MV-4-11 (cell line): ENCODE results near the gene TRIM46.
"Not testable (repeated sequence)": the region's sequence is repeated elsewhere in the genome, so short reads cannot be mapped to it uniquely, and the experiment has no call there.

Experiments used
- DNase-seq: peaks from one replicate; lab custom pipeline; 2025; lab: John Stamatoyannopoulos, UW

TRIM46 gene

DNA sequence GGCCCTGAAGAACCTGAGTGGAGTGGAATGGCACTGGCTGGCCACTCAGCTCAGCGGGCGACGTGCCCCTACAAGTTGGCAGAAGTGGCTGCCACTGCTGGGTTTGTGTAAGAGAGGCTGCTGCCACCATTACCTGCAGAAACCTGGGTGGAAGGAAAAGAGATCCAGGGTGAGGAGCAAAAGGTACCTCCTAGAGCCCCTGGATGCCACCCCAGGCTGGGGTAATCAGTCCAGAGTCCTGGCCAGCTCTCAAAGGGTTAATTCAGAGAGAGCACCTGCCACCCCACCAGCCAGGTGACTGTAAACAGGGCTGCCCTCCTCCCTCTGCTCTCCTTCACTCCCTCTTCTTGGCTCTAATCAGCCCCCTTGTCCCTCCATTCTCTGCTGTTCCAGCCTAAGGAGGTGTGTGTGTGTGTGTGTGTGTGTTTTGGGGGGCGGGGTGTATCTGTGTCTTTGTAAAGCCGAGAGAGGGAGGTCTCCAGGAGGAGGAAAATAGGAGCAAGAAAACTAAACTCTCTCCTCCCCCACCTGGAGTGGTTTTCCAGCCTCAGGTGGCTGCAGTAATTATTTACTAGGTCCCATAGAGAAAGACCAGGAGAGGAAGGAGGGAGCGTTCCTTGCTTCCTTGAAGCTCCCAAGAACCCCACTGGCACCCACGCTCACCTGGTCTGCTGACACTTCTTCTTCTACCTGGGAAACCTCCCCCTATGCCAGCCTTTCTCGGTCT lies 12.6 kb downstream of the TRIM46 start:
- no peak for DNase-seq

DNA sequence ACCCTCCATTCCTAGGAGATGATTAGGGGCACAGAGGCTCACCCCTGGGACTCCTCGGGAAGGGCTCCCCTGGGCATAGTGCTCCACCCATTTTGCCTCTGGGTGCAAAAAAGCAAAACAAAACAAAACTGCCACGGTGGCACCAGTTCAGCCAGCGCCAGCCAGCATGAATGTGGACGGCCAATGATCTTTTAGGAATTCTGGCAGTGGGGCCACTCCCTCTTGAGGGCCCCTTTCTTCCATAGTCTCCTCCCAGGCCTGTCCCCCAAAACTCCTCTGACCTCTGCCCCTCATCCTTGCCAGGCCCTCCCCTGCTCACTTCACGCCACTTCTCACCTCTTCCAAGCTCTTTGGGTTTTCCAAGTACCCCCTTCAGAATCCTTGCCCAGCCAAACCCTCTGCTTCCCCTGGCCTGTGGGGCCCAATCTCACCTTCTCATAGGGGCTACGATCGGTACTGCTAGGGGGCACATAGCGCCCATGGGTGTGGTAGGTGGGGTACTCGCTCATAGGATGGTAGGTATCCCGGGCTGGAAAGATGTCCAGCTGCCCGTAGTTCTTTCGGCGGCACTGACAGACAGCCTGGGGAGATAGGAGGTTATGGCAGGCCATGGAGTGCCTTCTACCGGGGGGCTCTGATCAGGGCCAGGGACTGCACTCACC lies 13.3 kb downstream of the TRIM46 start:
- no peak for DNase-seq

DNA sequence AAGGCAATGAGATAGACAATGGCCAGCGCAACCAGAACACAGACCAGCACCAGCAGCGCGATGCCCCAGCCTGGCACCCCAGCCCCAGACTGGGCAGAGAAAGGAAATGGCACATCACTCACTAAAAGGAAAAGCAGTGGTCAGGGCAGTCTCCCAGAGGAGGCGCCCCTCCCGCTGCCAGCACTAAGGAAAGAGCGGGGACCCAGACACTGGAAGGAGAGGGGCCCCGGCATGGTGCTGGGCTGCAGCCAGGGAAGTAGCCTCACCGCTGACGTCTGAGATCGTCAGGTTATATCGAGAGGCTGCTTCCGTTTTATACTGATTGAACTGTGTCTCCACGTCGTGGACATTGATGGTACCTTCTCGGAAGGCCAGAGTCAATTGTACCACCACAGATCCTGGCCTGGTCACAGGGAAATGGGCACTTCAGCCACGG lies 13.8 kb downstream of the TRIM46 start:
- DNase-seq = no peak

DNA sequence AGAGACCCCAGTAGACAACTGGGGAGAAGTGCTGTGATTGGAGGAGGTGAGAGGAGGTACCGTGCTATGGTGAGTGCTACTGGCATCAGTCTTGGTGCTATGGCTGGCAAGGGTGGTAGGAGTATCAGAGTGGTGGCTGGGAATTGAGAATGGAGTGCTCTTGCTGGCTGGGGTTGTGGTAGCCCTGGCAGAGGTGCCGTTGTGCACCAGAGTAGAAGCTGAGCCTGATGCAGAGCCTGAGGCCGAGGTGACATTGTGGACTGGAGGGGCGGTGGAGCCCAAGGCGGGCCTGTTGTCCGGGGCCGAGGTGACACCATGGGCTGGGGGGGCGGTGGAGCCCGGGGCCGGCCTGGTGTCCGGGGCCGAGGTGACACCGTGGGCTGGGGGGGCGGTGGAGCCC lies 14.6 kb downstream of the TRIM46 start:
- no peak for DNase-seq

DNA sequence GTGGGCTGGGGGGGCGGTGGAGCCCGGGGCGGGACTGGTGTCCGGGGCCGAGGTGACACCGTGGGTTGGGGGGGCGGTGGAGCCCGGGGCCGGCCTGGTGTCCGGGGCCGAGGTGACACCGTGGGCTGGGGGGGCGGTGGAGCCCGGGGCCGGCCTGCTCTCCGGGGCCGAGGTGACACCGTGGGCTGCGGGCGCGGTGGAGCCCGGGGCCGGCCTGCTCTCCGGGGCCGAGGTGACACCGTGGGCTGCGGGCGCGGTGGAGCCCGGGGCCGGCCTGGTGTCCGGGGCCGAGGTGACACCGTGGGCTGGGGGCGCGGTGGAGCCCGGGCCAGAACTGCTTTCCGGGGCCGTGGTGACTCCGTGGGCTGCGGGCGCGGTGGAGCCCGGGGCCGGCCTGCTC lies 16.3 kb downstream of the TRIM46 start:
- DNase-seq = not testable (repeated sequence)

DNA sequence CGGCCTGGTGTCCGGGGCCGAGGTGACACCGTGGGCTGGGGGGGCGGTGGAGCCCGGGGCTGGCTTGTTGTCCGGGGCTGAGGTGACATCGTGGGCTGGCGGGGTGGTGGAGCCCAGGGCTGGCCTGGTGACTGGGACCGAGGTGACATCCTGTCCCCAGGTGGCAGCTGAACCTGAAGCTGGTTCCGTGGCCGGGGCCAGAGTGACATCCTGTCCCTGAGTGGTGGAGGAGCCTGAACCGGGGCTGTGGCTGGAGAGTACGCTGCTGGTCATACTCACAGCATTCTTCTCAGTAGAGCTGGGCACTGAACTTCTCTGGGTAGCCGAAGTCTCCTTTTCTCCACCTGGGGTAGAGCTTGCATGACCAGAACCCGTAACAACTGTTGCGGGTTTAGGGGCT lies 18.3 kb downstream of the TRIM46 start:
- DNase-seq = no peak

DNA sequence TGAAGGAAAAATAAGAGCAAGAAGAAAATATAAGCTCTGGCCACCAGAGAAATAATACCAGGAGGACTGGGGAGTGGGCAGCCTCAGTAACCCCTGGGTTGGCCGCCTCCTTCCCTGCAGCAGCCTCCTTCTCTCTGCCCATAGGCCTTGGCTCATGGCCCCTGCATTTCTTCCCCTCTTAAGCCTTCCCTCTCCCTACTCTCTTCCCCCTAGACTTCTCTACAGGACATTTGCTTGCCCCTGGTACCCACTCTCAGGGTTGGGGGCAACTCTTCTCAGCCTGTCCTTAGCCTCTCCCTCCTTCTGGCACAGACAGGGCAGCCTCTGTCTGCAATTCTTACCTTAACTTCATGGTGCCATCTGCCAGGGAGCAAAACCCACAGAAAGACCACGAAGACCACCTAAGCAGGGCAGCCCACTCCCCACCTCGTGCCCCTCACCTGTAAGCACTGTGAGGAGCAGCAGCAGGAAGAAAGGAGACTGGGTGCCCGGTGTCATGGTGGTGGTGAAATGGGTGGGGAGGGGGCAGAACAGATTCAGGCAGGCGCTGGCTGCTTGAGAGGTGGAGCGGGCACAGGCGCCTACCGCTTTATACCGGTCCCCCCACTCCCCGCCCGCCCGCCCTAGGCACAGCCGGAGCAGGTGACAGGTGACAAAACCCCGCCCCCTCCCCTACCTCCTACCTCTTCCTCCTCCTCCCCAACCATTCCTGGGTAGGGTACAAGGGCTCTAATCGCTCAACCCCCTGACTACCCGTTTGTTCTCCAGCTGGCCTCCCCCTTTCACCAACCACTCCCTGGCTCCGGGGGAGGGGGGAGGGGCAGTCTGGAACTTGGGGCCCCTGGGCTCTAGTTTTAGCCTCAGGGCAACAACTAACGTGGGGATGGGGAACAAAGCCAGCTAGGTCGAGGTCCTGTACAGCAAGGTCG lies 19.0 kb downstream of the TRIM46 start:
- DNase-seq = no peak

DNA sequence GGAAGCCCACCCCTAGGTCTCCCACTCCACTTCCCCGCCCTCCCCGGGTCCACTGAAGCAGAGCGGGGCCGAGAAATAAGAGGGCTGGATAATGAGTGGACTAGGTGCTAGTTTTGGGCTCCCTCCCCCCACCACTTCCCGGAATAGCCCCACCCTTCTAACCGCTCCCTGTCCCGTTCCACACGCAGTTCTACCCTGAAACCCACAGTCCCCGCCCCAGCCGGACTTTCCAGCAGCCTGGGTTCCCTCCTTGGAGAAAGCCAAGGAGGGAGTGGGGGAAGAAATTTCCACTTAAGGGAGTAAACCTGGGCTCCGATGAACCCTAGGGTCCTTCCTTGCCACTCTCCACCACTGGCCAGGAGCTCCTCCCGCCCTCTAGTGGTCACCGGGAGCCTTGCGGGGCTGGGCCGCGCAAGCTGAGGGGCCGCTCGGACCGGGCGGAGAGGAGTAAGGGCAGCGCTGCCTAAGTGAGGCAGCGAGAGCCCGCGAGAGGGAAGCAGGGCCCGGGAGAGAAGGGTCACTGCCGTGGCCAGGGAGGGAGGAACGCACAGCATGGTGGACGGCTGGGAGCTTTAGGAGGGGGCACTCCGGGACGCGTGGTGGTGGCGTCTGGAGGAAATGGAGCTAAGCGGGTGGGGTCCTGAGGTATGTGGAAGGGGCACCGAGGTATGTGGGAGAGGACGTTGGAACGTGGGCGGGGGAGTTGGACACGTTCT lies 19.8 kb downstream of the TRIM46 start:
- peak; percentile 83 for DNase-seq

DNA sequence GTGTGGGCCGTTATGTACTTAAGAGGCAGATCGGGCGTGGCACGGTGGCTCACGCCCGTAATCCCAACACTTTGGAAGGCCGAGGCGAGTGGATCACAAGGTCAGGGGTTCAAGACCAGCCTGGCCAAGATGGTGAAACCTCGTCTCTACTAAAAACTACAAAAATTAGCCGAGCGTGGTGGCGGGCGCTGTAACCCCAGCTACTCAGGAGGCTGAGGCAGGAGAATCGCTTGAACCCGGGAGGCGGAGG lies 20.3 kb downstream of the TRIM46 start:
- DNase-seq = not testable (repeated sequence)

DNA sequence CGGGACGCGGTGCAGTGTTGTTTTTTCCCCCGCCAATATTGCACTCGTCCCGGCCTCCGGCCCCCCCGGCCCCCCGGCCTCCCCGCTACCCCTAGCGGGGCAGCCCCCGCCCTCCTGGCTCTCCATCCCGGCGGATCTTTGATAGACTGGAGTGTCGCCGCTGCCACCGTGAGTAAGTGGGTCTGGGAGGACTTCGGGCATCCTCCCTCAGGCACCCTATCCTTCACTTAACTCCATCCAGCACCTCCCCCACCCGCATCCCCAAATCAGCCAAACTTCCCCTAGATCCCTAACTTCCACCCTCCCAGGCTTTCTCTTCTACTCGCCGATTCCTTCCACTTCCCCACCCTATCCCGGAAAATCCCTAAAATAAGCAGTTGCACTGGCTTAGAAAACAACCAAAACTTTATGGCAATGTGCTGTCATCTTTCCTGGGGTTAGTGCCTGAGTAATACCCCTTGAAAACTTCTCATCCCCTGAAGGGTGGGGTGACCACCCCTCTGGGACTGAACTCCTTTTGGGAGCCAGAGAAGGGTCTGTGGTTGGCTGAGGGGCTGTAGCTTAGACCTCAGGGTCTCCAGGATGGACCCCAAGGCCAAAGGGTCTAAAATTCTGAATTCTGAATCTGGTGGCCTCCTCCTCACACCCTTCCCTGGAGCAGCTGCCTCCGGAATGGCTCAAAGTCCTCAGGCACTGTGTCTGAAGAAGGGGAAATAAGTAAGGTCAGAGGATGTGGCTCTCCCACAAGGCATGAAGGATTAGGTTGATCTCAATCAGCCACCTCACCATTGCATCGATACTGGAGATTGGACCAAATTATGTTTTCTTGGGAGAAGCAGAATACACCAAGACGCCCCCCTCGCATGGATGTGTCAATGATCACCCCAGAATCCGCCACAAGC lies 21.8 kb downstream of the TRIM46 start:
- DNase-seq = peak; percentile 44

DNA sequence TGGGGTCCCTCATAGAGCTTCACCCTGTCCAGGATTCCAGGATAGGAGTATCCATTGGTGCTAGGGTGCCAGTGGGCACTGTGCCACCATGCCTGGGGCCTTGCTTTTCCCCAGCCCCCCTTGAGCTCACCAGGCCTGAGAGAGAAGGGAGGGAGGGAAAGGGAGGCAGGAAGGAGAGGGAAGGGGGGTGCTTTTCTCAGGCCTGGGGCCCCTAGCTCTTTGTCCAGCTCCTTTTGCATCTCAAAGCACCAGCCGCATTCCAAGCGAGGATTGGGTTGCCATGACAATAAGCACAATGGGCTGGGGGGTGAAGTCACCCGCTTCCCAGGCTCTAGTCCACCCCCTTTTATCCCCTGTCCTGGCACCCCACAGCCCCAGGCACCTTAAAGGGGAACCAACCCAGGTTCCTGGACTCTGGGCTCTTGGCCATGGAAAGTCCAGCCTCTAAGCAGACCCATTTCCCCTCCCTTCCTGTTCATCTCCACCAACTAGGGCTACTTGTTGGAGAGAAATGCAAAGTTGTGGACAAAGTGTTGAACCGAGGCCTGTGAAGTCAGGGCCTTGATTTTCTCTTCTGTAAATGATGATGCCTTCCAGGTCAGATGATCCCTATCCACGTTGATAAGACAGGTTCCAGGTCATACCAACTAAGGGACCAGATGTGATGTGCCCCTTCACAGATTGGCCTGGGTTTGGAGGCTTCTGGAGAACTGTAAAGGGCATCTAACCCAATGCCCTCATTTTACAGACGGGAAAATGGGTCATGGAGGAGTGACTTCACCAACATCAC lies 22.6 kb downstream of the TRIM46 start:
- no peak for DNase-seq

DNA sequence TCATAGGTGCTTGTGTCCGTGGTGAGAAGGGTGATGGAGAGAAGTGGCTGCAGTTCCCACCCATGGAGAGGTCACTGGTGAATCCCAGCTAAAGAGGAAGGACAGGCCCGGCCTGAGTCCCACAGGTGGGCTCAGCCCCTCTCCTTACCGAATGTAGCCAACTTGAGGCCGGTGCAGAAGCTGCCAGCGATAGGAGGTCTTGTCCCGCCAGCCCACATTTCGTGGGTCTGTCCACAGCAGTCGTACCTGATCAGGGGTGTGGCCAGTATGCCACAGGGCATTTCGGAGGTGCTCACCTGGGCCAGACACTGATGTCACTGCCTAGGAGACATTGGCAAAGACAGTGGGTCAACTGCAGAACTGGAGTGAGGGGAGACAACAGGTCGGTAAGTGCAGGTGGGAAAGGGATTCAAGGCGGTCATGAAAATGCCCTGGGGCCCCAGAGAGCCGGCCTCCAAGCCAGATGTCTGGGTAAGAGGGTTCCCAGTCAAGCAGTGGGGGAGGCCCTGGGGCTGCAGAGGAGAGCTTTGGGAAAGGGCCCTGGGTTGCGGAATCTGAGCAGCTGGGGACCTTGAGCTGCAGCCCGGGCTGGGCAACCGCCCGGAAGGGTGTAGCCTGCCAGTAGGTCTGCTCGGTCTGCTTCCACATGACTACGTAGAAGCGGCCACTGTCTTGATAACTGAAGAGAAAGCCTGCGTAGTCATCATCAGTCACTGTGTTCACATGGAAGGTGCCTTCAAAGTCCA lies 23.4 kb downstream of the TRIM46 start:
- DNase-seq = no peak

DNA sequence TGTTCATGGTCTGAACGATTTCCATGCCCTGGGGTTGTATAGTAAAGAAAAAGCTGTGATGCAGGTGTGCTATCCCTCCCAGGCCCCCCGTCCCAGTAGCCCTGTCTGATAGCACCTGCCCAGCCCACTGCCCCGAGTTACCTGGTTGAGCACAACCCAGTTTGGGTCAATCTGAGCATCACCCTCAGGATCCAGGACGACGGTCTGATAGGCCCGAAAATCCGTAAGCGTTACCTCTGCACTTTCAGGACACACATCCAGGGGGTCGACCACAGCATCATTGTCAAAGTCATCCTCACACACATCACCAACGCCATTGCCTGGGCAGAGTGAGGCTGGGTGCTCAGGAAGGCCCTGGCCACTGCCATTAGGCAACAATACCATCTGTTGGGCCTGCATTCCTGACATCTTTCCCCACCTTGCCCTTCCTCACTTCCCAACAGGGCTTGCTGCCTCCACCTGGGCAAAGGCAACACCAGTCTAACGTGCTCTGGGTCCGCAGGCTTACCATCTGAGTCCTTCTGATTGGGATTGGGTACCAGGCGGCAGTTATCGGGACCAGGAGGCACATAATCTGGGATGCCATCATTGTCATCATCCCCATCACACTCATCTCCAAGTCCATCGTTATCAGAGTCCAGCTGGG lies 24.4 kb downstream of the TRIM46 start:
- DNase-seq = no peak

DNA sequence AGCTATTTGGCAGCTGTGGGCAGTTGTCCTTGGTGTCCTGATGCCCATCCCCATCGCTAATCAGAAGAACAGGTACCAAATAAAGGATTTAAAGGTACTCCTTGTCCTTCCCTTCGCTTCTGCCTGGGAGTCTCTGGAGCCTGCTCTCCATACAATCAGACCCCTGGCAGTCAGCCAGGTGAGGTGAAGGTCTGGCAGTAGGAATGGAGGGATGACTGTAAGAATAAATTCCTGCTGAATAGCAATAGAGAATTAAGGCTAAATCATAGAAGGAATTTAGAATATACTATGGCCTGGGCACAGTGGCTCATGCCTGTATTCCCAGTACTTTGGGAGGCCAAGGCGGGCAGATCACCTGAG lies 24.9 kb downstream of the TRIM46 start:
- DNase-seq = no peak

DNA sequence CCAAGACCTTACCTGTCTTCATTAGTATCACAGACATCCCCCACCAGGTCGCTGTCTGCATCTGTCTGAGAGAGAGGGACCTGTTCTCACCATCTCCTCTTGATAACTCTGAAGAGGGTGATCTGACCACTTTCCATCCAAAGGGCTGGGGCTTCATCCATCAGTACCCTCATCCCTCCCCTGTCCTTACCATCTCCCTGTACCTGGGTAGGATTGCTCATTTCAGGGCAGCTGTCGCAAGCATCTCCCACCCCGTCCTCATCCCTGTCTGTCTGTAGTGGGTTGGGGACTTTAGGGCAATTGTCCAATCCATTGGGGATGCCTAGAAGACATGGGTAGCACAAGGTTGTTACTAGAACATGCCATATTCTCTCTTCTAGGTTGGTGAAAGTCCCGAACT lies 26.1 kb downstream of the TRIM46 start:
- no peak for DNase-seq

DNA sequence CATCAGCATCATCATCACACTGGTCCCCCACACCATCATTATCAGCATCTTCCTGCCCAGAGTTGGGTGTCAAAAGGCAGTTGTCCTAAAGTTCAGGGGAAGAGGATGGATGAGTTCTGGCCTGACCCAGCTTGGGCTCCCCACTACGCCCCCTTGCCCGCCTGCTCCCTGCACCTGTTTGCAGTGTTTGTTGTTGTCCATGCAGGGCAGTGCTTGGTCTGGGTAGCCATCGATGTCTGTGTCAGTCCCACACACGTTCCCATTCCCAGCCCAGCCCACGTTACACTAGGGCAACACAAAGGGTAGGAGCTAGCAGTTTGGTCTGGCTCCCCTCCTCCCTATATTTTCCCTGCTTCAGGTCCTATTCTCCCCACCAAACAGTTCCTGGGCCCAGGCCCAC lies 27.3 kb downstream of the TRIM46 start:
- DNase-seq = no peak

DNA sequence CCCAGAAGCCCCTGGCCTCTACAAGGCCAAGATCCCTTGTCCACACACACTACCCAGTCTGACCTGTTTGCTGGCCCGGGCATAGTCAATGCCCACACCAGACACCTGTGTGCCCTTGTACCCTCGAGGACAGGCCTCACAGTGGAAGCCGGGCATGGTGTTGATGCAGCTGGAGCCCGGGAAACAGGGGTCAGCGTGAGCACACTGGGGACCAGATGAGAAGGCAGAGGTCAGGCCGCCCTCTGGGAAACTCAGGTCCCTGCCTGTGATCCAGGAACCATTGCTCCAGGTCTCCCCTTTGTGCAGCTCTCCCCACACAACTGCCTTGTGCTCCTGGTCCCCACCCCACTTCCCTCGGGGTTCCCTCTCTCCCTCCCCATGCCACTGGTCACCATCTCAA lies 28.5 kb downstream of the TRIM46 start:
- no peak for DNase-seq

DNA sequence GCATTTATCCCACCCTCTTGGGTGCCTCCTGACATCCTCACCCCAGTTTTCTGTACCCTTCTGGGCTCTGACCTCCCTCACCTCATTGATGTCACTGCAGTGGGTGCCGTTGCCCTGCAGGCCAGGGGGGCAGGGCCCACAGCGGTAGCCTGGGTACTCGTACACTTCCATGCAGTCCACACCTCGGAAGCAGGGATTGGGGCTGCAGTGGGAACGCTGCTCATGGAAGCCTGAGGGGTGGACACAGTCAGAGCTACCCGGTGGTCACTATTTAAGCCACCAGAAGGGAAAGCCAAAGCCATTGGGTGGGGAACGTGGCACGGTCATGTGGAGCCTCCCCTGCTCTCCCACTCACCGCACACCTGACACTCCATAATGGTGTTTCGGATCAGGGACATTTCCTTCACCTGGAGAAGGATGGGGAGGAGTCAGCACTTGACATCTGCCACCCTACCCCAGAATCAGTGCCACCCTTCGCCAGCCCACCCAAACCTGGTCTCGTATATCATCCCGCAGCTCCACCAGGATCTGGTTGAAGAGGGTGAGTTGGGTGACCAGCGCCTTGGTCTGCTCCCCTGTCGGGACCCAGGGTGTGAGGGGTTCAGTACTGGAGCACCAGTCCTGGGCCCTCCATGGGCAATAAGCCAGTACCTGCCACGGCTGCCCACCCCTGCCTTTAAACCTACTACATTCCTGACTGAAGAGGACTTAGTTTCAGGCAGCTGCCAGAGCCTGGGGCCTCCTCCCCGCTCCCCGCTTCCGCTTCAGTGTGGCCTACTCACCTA lies 29.3 kb downstream of the TRIM46 start:
- DNase-seq = no peak

DNA sequence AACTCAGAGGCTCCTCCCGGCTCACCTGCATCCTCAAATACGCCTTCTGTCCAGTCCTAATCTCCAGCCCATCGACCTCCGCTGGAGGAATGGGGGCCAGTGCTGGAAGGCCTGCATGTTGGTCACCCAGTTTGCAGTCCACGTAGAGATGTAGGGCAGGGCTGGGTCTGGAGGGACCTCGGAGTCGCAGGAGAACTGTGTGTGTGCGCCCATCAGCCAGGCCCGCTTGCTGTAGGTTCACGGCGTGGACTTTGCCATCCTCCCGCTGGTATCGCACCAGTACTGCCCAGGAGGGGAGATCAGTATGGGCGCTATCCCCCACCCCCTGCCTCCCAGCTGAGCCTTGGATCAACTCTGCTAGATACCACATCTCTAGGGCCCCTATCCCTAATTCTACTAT lies 31.4 kb downstream of the TRIM46 start:
- no peak for DNase-seq
